Ovary (tissue), 3 donors: ENCODE results near the gene MCUR1.

ENCODE experiments used
- CTCF ChIP-seq, 3 donors: fragments of 450-650 bp in 2 of 3; fragments of 200-600 bp in 1 of 3; IDR thresholded peaks; one replicate each; pipeline versions ENCODE4 v1.5.1 to v1.8.0; 2016 to 2022; ENCODE audit warnings: antibody characterized with exemption in 3 of 3, mild to moderate bottlenecking in 1 of 3
- EP300 ChIP-seq: sonication (generic); formaldehyde crosslinking; IDR thresholded peaks from one replicate; pipeline ENCODE4 v1.6.1; 2017; ENCODE audit warnings: antibody characterized with exemption
- donor health status: DM: no; HTN: no; CAD: no.

- no peak for TF ChIP-seq CTCF (IDR thresholded peaks at IDR 0.05)
- TF ChIP-seq EP300, result no peak
Observed at GRCh38 chr6:13841936-13842335, 27.6 kb upstream of the MCUR1 start.
